Measurements from ENCODE around the gene VPS39.
A peak's percentile ranks its signal among the peaks of the same experiment; 100 is the strongest.

Gene VPS39

DNA sequence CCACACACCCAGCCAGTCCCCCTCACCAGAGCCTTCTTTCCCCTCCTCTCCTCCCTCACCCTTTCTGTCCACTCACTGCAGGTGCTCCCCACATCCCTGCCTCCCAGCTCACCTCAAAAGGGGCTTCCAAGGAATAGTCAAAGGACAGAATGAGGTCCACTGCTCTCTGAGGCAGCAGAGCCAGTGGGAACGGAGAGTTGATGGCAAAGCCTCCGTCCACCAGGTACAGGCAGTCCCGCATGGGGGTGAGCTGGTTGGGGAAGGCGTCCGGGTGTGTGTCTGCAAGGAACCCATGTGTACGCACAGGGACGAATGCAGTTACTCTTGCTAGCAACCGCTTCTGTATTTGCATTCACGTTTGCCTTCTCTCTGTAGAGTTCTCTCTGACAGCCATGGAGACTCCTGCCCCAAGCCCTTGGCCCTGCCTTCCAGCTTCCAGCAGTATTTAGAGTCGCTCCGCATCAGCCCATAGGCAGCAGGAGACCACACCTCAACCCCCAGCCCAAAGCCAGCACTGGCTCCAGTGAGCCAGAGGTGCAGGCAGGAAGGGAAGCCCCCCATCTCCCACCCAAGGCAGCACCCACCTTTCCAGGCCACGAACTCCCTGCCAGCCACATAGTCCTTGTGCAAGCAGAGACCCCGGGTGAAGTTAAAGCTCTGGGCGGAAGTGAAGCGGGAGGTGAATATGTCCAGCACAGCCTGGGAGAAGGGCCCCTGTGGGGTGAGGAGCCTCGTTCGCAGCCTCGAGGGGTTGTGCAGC is 64.1 kb downstream of the VPS39 start:
- no peak for DNase-seq

- no peak for DNase-seq
Measured at GRCh38 chr15:42143356-42143755, 64.7 kb downstream of the VPS39 start.

GRCh38 chr15:42141795-42142667 is 66.1 kb downstream of the VPS39 start:
- DNase-seq: no peak

DNA sequence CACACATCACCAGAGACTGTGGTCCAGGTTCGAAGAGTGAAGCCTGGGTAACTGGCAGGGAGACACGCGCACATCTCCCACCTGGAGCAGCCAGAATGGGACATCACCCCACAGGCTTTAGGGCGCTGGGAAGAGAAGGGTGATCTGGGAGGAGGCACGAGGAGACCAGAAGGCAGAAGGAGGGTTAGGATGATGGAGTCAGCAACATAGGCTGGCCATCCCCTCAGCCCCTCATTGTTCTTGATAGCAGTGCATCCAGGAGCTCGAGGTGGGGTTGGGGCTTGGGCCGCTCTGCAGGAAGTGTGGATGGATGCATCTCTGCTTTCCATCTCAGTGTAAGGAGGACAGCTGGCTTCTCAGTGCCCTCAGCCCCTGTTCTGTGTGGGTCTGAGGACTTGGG is 66.9 kb downstream of the VPS39 start:
- no peak for DNase-seq

GRCh38 chr15:42140383-42141070 is 67.6 kb downstream of the VPS39 start:
- DNase-seq: no peak

GRCh38 chr15:42139596-42139995 is 68.5 kb downstream of the VPS39 start:
- no peak for DNase-seq

GRCh38 chr15:42138968-42139386 is 69.1 kb downstream of the VPS39 start:
- no peak for DNase-seq

GRCh38 chr15:42138411-42138810 is 69.7 kb downstream of the VPS39 start:
- DNase-seq: no peak

DNA sequence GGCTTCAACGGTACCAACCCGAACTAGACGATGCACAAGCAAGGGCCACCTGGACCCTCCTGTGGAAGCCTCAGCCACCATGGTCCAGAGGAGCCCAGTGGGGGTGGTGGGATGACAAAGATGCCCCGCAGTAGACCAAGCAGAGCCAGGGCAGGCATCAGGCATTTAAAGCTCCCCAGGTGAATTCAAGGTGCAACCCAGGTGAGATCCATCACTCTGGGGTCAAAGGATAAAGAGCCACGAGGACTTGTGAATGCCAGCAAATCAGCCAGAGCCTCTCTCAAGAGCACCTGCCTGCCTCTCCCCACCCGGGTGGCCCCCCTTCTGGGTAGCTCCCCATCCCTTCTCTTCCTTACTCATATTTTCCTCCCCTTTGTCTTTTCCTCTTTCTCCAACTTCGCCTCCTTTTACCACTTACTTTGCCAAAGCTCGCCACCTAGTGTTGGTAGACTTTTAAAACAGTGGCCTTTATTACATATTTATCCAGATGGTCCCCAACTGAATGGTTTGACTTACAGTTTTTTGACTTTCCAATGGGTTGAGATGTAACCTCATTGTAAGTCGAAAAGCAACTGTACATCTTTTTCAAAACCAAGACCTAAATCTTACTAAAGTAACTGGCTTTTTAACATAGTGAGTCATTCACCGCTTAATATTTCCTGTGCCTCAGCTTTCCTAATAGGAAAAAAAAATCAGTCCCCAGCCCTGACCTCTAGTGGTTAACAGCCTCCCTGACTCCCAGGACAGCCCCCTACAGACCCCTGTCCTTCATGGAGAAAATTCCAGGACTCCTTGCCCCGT is 70.4 kb downstream of the VPS39 start:
- peak; percentile 51 for DNase-seq

GRCh38 chr15:42136513-42136912 is 71.6 kb downstream of the VPS39 start:
- no peak for DNase-seq

- no peak for DNase-seq
Measured at GRCh38 chr15:42135351-42135750, 72.8 kb downstream of the VPS39 start.

GRCh38 chr15:42134617-42135245 is 73.4 kb downstream of the VPS39 start:
- no peak for DNase-seq

- peak; percentile 26 for DNase-seq
Measured at GRCh38 chr15:42133886-42134502, 74.1 kb downstream of the VPS39 start.

GRCh38 chr15:42133356-42133755 is 74.7 kb downstream of the VPS39 start:
- DNase-seq: no peak

GRCh38 chr15:42131826-42132806 is 76.0 kb downstream of the VPS39 start:
- peak; percentile 50 for DNase-seq

DNA sequence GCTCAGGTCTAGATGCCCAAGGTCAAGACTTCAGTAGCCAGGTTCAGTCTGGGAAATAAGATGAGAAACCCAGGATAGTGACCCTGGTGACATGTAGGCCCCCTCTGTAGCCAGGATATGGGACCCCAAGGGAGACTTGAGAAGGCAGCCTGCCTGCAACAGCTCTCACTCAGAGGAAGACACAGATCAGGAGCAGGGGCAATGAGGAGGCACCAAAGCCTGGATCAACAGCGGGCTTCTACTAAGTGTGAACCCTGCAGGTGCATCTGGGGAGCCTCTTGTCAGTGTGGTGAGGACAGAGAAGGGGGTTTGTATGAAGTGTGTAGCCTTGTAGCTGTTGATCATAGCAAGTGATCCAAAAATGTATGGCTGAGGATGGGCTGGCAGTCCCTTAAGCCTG is 77.1 kb downstream of the VPS39 start:
- no peak for DNase-seq

DNA sequence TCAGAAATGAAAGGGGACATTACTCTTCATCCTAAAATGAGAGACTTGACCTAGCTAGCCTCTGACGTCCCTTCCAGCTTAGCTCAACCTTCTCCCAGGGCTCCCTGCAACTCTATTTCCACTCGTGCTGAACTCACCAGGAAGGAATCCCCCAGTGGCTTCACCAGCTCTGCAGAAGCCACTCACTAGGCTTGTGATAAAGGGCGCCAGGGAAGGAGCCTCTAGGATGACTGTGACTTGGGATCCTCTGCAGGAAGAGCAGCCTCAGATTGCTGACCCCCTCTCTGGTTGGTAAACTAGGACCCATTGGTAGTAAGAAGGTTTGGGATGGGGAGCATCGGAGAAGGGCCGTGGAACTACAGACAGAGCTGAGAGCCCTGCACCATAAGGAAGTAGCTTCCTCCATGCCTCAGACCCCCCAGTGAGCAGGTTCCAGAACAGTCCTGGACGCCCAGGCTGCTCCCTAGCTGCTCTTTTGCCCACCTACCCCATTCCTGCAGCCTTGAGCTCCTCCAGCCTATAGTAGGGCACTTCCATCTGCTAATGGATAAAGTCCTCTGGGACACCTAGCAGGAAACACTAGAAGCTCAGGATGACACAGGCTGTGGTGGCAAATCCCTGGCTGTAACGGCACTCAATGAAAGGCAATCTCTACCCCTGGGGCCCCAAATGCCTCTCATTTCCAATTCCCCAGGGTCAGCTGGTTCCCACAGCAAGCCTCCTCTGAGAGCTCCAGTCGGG is 77.7 kb downstream of the VPS39 start:
- DNase-seq: no peak

- no peak for DNase-seq
Measured at GRCh38 chr15:42129364-42129763, 78.7 kb downstream of the VPS39 start.

DNA sequence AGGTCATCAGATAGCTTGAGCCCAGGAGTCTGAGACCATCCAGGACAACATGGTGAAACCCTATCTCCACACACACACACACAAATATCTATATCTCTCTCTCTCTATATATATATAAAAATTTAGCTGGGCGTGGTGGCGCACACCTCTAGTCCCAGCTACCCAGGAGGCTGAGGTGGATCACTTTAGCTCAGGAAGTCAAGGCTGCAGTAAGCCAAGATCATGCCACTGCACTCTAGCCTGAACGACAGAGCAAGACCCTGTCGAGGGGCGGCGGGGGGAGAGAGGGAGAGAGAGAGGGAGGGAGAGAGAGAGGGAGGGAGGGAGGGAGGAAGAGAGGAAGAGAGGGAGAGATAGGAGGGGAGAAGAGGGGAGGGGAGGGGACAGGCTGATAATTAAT is 79.6 kb downstream of the VPS39 start:
- DNase-seq: no peak

DNA sequence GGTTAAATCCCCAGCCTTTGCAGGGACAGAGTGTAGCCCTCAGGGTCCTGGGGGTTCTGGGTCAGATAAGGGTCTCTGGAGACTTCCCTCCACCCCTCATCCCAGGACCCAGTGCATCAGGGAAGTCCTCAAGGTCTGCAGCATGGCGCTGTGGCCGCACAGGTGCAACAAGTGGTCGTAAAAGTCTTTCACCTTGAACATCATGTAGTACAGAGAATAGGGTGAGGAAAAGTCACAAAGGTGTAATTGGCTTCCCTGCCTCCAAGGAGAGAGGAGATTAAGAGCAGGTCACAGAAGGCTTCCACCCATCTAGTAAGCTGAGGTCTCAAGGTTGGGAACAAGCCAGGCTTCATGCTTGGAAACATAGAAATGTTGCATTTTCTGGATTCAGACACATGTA is 84.6 kb downstream of the VPS39 start:
- DNase-seq: no peak

All from NCI-H1105 treated with DMSO at 0.1 percent for 48 hours (cell line).